HEK293 (cell line): ENCODE measurements around the gene LRRC30.

ENCODE experiments used
- CTCF ChIA-PET: fragments of 350-600 bp; formaldehyde crosslinking; extraction: SDS; loops from one replicate; lab custom pipeline; 2021; ENCODE audit warnings: antibody characterized with exemption; lab: Yijun Ruan, JAX
- POLR2A ChIA-PET: fragments of 300-600 bp; formaldehyde crosslinking; extraction: SDS; loops from one replicate; lab custom pipeline; 2020; ENCODE audit warnings: antibody characterized with exemption, inconsistent platforms; lab: Yijun Ruan, JAX
- H3K27ac ChIP-seq: fragments of 200-500 bp; sonication (Bioruptor generic); 2 replicates; pipeline ENCODE4 v1.5.1; 2014; ENCODE audit warnings: low read depth, low read length, control low read depth, inconsistent platforms; ENCODE audit errors: extremely low read depth
- H3K36me3 ChIP-seq, 2 experiments: fragments of 200-500 bp in 1 of 2; sonication (Bioruptor generic) in 1 of 2; 1 replicate in 1 of 2; 2 replicates in 1 of 2; pipeline ENCODE4 v1.5.1; 2014 to 2017; ENCODE audit warnings: inconsistent platforms in 2 of 2, low read length in 2 of 2; ENCODE audit not compliant: control insufficient read depth in 2 of 2, insufficient read depth in 1 of 2
- H3K4me1 ChIP-seq: fragments of 200-500 bp; sonication (Bioruptor generic); 2 replicates; pipeline ENCODE4 v1.5.1; 2014; ENCODE audit warnings: mild to moderate bottlenecking, low read length, inconsistent platforms; ENCODE audit not compliant: control insufficient read depth, insufficient read depth
- H3K4me3 ChIP-seq: 2 replicates; pipeline ENCODE4 v1.5.1; 2011; ENCODE audit warnings: low read depth, mild to moderate bottlenecking, control low read depth, low read length, moderate library complexity
- H3K9me3 ChIP-seq: fragments of 200-500 bp; sonication (Bioruptor generic); 2 replicates; pipeline ENCODE4 v1.5.1; 2014; ENCODE audit warnings: low read depth, low read length, inconsistent platforms; ENCODE audit not compliant: control insufficient read depth, insufficient read depth
- GLI4 ChIP-seq: fragments of 450-650 bp; formaldehyde crosslinking; IDR thresholded peaks from 2 replicates; pipeline ENCODE4 v1.5.1; 2016; ENCODE audit warnings: missing biosample characterization, missing genetic modification characterization
- HOXC10 ChIP-seq: sonication (generic); formaldehyde crosslinking; IDR thresholded peaks from 2 replicates; pipeline ENCODE4 v1.8.1; 2023; ENCODE audit warnings: mild to moderate bottlenecking, missing genetic modification reagents
- KLF7 ChIP-seq: fragments of 450-650 bp; formaldehyde crosslinking; IDR thresholded peaks from 2 replicates; pipeline ENCODE4 v1.5.1; 2016; ENCODE audit warnings: missing biosample characterization, missing genetic modification characterization, borderline replicate concordance
- PRDM1 ChIP-seq: fragments of 450-650 bp; formaldehyde crosslinking; IDR thresholded peaks from 2 replicates; pipeline ENCODE4; 2016; ENCODE audit warnings: missing biosample characterization, missing genetic modification characterization
- REST ChIP-seq: fragments of 450-650 bp; formaldehyde crosslinking; IDR thresholded peaks from 2 replicates; pipeline ENCODE4 v1.5.1; 2016; ENCODE audit warnings: missing biosample characterization, missing genetic modification characterization
- SCRT2 ChIP-seq: fragments of 450-650 bp; formaldehyde crosslinking; IDR thresholded peaks from 2 replicates; pipeline ENCODE4 v1.5.1; 2016; ENCODE audit warnings: missing biosample characterization, missing genetic modification characterization
- SP2 ChIP-seq: fragments of 450-650 bp; formaldehyde crosslinking; IDR thresholded peaks from 2 replicates; pipeline ENCODE4 v1.5.1; 2016; ENCODE audit warnings: missing biosample characterization, missing genetic modification characterization
- SP3 ChIP-seq: fragments of 450-650 bp; formaldehyde crosslinking; IDR thresholded peaks from 2 replicates; pipeline ENCODE4 v1.5.1; 2016; ENCODE audit warnings: missing biosample characterization, missing genetic modification characterization
- ZFP3 ChIP-seq: fragments of 450-650 bp; formaldehyde crosslinking; IDR thresholded peaks from 2 replicates; pipeline ENCODE4 v1.5.1; 2016; ENCODE audit warnings: low read depth, missing biosample characterization, missing genetic modification characterization
- ZNF146 ChIP-seq: fragments of 450-650 bp; formaldehyde crosslinking; IDR thresholded peaks from 2 replicates; pipeline ENCODE4 v1.5.1; 2016; ENCODE audit warnings: missing biosample characterization, missing genetic modification characterization
- ZNF174 ChIP-seq: fragments of 450-650 bp; formaldehyde crosslinking; IDR thresholded peaks from 2 replicates; pipeline ENCODE4 v1.5.0; 2017; ENCODE audit warnings: missing biosample characterization, mild to moderate bottlenecking, missing genetic modification characterization
- ZNF24 ChIP-seq: fragments of 450-650 bp; formaldehyde crosslinking; IDR thresholded peaks from 2 replicates; pipeline ENCODE4 v1.5.1; 2016; ENCODE audit warnings: missing biosample characterization, missing genetic modification characterization
- ZNF280D ChIP-seq: fragments of 450-650 bp; formaldehyde crosslinking; IDR thresholded peaks from 2 replicates; pipeline ENCODE4 v1.5.1; 2016; ENCODE audit warnings: missing biosample characterization, missing genetic modification characterization
- ZNF514 ChIP-seq: fragments of 450-650 bp; formaldehyde crosslinking; IDR thresholded peaks from 2 replicates; pipeline ENCODE4 v1.5.1; 2016; ENCODE audit warnings: missing biosample characterization, missing genetic modification characterization
- ZNF544 ChIP-seq: fragments of 450-650 bp; formaldehyde crosslinking; IDR thresholded peaks from 2 replicates; pipeline ENCODE4 v1.5.0; 2017; ENCODE audit warnings: missing biosample characterization, missing genetic modification characterization
- ZNF558 ChIP-seq: fragments of 450-650 bp; formaldehyde crosslinking; IDR thresholded peaks from 2 replicates; pipeline ENCODE4 v1.5.1; 2016; ENCODE audit warnings: missing biosample characterization, missing genetic modification characterization
- ZNF560 ChIP-seq: fragments of 450-650 bp; formaldehyde crosslinking; IDR thresholded peaks from 2 replicates; pipeline ENCODE4 v1.5.1; 2017; ENCODE audit warnings: missing biosample characterization, missing genetic modification characterization, borderline replicate concordance
- ZNF585B ChIP-seq: fragments of 450-650 bp; formaldehyde crosslinking; IDR thresholded peaks from 2 replicates; pipeline ENCODE4 v1.5.1; 2016; ENCODE audit warnings: missing biosample characterization, missing genetic modification characterization
- ZNF596 ChIP-seq: fragments of 450-650 bp; IDR thresholded peaks from 2 replicates; pipeline ENCODE4 v1.5.0; 2018; ENCODE audit warnings: missing biosample characterization, mild to moderate bottlenecking, missing genetic modification characterization, moderate library complexity
- ZNF600 ChIP-seq: fragments of 450-650 bp; formaldehyde crosslinking; IDR thresholded peaks from 2 replicates; pipeline ENCODE4 v1.5.1; 2016; ENCODE audit warnings: missing biosample characterization, missing genetic modification characterization
- ZNF776 ChIP-seq: fragments of 450-650 bp; formaldehyde crosslinking; IDR thresholded peaks from 2 replicates; pipeline ENCODE4 v1.5.0; 2017; ENCODE audit warnings: missing biosample characterization, missing genetic modification characterization, borderline replicate concordance
- ZSCAN30 ChIP-seq: fragments of 450-650 bp; IDR thresholded peaks from 2 replicates; pipeline ENCODE4 v1.5.1; 2018; ENCODE audit warnings: missing biosample characterization, mild to moderate bottlenecking, missing genetic modification characterization, moderate library complexity
- TF ChIP-seq, protein P1 (sequence below): sonication (generic); formaldehyde crosslinking; IDR thresholded peaks from 2 replicates; pipeline ENCODE4 v1.8.1; 2022; ENCODE audit warnings: mild to moderate bottlenecking, moderate library complexity, missing genetic modification reagents
- TF ChIP-seq, protein P2 (sequence below): fragments of 450-650 bp; formaldehyde crosslinking; IDR thresholded peaks from 2 replicates; pipeline ENCODE4 v1.5.1; 2016; ENCODE audit warnings: missing biosample characterization, missing genetic modification characterization

The LRRC30 gene

DNA sequence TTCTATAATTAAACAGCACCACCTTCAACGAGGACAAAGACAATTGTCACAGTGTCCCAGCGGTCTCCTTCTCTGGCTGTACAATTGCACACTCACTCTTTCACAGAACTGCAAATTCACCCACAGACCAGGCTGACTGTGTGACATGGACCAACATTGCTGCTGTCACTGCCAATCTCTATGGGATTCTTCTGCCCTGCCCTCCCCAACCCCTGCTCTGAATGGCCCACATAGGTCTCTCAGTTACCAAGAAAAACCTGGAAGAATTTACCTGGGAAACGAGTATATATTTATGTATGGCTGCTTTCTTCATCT is 26.5 kb downstream of the LRRC30 start (continued):
- no peak for TF ChIP-seq REST (tag by site-specific recombination)
- TF ChIP-seq ZNF585B (tag by site-specific recombination) = no peak
- TF ChIP-seq, protein P1, sequence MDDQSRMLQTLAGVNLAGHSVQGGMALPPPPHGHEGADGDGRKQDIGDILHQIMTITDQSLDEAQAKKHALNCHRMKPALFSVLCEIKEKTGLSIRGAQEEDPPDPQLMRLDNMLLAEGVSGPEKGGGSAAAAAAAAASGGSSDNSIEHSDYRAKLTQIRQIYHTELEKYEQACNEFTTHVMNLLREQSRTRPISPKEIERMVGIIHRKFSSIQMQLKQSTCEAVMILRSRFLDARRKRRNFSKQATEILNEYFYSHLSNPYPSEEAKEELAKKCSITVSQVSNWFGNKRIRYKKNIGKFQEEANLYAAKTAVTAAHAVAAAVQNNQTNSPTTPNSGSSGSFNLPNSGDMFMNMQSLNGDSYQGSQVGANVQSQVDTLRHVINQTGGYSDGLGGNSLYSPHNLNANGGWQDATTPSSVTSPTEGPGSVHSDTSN (CRISPR knock-in tag) = no peak
- no peak for TF ChIP-seq SP2

DNA sequence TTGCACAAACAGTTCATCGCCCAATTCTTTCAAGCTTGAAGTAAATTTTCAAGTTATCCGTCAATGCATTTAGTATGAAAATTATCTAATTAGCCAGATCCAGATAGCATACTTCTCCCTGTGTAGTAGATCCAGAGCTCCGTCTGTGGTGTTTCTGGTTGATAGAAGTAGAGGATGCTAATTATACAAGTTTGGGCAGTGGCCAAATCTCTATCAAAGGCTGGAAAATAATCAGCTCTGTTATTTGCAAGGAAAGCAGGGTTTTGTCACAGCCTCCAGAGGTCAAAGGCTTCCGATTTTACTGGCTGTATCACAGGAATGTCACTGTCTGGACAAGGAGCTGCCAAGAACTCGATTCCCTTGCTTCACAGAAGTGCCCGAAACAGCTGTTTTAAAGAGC is 28.6 kb downstream of the LRRC30 start:
- CTCF ChIA-PET = no interaction called here
- TF ChIP-seq ZNF514 (tag by site-specific recombination) (no peak), ZNF596 (tag by site-specific recombination) (no peak), ZNF600 (tag by site-specific recombination) (no peak), ZNF146 (tag by site-specific recombination) (no peak), SP3 (tag by site-specific recombination) (no peak), HOXC10 (CRISPR knock-in tag) (no peak), ZNF174 (tag by site-specific recombination) (no peak), ZFP3 (no peak)
- TF ChIP-seq, protein P1 (CRISPR knock-in tag) = no peak
- no peaks in the 10 kb centered on the region for H3K9me3 ChIP-seq
- H3K27ac ChIP-seq = no peak overlapping the region
- POLR2A ChIA-PET = no interaction called here
- H3K4me1 ChIP-seq = no peaks in the 10 kb centered on the region
- no peaks in the 10 kb centered on the region for H3K36me3 ChIP-seq
- H3K4me3 ChIP-seq = no peak overlapping the region

GRCh38 chr18:7261199-7261598 is 30.3 kb downstream of the LRRC30 start:
- Histone ChIP-seq H3K9me3 (no peaks in the 10 kb centered on the region), H3K4me3 (no peak overlapping the region), H3K36me3 (no peaks in the 10 kb centered on the region), H3K4me1 (no peaks in the 10 kb centered on the region), H3K27ac (no peak overlapping the region)
- CTCF ChIA-PET = interaction anchor here (1.1 kb wide), 1 partner anchor 1226 kb away, joined by 3 read pairs; no protein-coding TSS in a partner anchor
- TF ChIP-seq ZNF544 (tag by site-specific recombination) (no peak), ZNF558 (tag by site-specific recombination) (no peak), ZNF560 (tag by site-specific recombination) (no peak), ZSCAN30 (tag by site-specific recombination) (no peak), ZNF776 (tag by site-specific recombination) (no peak), KLF7 (tag by site-specific recombination) (no peak), PRDM1 (no peak), ZNF24 (tag by site-specific recombination) (no peak), ZNF280D (tag by site-specific recombination) (no peak), GLI4 (tag by site-specific recombination) (no peak), SCRT2 (no peak)
- TF ChIP-seq, protein P2, sequence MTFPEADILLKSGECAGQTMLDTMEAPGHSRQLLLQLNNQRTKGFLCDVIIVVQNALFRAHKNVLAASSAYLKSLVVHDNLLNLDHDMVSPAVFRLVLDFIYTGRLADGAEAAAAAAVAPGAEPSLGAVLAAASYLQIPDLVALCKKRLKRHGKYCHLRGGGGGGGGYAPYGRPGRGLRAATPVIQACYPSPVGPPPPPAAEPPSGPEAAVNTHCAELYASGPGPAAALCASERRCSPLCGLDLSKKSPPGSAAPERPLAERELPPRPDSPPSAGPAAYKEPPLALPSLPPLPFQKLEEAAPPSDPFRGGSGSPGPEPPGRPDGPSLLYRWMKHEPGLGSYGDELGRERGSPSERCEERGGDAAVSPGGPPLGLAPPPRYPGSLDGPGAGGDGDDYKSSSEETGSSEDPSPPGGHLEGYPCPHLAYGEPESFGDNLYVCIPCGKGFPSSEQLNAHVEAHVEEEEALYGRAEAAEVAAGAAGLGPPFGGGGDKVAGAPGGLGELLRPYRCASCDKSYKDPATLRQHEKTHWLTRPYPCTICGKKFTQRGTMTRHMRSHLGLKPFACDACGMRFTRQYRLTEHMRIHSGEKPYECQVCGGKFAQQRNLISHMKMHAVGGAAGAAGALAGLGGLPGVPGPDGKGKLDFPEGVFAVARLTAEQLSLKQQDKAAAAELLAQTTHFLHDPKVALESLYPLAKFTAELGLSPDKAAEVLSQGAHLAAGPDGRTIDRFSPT (tag by site-specific recombination) = no peak
- POLR2A ChIA-PET = no interaction called here
